HL-60 (cell line): ENCODE data around the gene RAI14.

Experiments used
- GABPA ChIP-seq: IDR thresholded peaks from 2 replicates; pipeline ENCODE4 v1.6.1; 2012; ENCODE audit warnings: low read depth
- POLR2AphosphoS5 ChIP-seq: IDR thresholded peaks from 2 replicates; pipeline ENCODE4 v1.6.1; 2012; ENCODE audit warnings: low read depth

DNA sequence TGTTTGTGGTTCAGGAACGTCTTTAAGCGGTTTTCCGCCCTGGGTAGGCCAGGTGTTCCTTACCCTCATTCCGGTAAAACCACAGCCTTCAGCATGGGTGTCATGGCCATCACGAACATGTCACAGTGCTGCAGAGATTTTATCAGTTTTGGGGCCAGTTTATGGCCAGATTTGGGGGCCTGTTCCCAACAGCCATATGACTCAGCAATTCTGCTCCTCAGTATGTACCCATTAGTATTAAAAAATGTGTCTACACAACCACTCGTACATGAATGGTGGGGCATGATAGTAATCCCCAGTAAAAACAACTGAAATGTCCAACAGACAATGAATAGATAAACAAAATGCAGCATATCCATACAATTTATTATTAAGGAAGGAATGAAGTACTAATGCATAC lies 130.9 kb downstream of the RAI14 start:
- TF ChIP-seq POLR2AphosphoS5 = no peak
- TF ChIP-seq GABPA = no peak
